ENCODE measurements around the gene FAF1.

Gene FAF1

DNA sequence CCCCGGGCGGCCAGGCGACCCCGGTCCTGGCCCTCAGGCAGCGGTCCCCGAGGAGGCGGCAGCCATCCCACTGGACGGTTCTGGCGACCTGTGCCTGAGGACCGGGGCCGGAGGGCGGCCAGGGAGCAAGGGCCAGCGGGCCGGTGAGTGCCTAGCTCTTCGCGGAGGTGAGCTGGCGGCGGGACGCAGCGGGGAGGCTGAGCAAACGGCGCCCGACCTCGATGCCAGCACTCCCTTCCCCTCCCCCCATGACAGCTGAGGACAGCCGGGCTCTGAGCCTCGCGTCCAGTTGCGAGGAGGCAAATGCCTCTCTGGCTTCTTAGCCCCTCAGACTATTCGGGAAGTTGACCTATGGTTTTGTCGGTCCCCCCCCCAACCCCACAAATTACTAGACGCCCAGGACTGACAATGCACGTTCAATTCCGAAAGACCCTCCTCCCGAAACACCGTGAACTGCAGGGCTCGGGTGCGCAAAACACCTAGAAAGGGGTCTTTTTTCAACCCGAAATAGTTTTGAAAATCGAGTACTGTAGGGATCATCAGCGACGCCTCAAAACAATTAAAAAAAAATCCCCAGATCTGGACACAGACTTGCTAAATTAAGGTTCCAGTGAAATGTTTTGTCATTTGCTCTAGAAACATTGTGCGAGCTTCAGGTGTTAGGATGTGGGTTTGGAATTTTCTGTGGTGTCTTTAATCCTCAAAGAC, 18.2 kb upstream of the FAF1 start:
- DNase-seq: peak in 2 of 5 experiments; percentile 13 to 26

DNA sequence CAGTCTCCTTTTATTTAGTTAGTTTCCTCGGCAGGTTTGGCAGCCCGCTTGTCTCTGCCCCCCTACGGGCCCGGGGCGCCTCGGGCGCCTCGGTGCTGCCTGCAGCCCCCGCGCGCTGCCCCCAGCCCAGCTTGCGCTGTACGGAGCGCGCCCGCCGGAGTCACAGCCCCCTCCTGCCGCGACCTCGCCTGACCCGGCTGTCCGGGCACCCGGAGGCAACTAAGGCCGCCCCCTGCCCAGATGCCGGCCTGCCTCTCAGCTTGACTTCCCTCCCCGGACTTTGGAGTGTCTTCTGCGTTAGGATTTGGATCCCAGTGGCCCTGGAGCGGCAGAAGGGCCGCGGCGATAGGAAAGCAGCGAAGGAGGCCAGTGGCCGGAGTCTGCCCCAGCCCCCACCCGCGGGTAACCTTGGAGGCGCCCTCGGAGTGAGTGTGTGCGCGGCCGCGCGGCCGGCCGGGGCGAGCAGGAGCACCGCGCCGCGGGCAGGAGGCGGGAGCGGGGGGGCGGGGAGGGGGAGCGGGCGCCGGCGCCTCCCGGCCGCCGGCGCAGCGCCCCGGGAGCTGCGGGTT, 17.6 kb upstream of the FAF1 start:
- peak in 1 of 5 experiments; percentile 13 for DNase-seq

DNA sequence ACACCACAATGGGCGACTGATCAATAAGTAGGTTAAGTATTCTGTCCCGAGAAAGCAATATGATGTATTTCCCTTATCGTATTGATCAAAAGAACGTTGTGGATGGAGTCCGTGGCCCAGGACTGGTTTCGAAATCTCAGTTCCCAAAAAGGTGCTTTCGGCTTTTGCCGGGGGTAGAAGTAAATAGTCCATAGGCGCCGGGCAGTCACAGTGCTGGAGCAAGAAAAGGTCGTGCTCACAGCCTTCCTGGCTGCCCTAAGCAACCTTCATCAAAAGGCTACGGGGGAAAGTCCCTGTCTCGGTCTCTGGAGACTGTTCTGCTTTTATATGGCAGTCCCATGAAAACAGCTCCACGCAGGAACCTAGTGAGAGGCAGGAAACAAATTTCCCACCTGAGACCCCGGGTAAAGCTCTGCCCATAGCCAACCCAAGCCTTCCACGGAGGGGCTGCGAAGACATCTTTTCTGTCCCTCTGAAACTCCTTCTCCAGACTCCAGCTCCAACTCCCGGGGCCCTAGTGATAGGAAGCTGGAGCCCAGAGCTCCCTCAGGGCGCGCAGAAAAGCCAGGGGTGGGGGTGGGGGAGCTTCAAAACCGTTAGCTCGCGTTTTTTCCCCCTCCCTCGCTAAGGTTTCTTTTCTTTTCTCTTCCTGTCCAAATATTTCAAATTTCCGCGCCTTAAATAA, 17.0 kb upstream of the FAF1 start:
- DNase-seq: peak in 2 of 5 experiments; percentile 21 to 35

DNA sequence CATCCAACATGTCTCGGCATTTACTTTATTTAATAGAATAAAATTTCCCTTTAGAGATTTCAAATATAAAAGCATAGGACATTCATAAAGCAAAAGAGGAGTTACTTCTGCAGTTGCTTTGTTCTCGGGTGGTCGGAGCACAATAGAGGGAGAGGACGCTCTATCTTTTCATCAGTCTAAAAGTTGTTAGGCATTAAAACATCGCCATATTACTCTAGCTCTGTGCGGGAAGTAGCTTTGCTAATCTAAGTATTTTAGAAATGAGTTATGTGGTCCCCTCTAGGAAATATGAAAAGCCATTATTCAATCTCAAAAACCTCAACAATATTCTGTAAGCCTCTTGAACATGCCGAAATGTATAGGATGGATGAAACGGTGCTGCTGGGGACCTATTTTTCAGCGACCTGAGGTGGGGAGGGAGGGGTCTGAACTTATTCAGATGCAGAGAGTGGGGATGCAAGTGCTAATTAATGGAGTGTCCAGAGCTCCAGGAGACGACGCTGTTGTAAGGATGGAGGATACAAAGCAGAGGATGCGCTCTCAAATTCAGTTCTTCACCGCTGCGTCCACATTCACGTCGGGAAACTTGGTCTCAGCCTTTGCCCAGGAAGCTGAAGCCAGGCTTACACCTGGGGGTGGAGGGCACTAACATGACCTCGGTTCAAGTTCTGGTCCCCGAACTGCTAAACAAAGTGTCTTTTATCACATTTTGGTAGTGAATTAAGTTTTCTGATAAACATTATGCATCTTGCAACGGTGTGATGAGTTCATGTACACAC, 16.2 kb upstream of the FAF1 start:
- DNase-seq: peak in 1 of 5 experiments; percentile 35

- DNase-seq: no peak
Observed at GRCh38 chr1:50975436-50975835, 15.4 kb upstream of the FAF1 start.

DNA sequence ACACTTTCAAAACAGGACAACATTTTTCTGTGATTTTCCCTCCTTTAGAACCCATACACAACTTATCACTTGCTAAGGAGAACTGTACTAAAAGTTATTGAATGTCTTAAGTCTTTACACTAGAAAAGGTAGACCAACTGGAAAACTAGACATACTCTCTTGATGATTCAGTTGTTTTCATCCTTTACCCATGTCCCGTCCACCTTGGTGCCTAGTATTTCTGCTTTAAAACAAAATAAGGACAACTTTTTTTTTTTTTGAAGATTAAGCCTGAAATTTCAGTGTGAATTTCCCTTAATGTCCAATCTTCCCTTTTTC, 14.5 kb upstream of the FAF1 start:
- DNase-seq: no peak

DNA sequence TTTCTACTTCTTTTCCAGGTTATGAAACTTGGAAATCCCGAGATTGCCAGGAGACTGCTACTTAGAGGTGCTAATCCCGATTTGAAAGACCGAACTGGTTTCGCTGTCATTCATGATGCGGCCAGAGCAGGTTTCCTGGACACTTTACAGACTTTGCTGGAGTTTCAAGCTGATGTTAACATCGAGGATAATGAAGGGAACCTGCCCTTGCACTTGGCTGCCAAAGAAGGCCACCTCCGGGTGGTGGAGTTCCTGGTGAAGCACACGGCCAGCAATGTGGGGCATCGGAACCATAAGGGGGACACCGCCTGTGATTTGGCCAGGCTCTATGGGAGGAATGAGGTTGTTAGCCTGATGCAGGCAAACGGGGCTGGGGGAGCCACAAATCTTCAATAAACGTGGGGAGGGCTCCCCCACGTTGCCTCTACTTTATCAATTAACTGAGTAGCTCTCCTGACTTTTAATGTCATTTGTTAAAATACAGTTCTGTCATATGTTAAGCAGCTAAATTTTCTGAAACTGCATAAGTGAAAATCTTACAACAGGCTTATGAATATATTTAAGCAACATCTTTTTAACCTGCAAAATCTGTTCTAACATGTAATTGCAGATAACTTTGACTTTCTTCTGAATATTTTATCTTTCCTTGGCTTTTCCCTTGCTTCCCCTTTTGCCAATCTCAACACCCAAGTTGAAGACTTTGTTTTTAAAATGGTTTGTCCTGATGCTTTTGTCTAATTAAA, 14.0 kb upstream of the FAF1 start:
- DNase-seq: no peak

DNA sequence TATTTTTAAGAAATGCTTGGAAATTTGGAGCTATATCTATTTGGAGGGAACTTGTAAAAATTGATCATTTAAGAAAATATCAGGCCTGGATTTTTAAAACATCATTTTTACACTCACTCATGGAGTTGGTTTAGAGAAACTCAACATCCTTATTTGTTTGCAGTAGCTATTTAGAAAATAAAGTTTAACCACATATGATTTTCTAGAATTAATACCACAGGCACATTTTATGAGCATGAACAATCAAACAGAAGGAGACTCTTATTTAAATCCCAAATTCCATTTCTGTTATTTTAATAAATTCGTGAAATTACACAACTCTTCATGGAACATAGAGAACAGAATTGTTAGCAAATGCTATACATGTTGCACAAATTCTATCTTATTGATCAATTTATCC, 13.2 kb upstream of the FAF1 start:
- DNase-seq: no peak

GRCh38 chr1:50972766-50973165, 12.7 kb upstream of the FAF1 start:
- no peak for DNase-seq

DNA sequence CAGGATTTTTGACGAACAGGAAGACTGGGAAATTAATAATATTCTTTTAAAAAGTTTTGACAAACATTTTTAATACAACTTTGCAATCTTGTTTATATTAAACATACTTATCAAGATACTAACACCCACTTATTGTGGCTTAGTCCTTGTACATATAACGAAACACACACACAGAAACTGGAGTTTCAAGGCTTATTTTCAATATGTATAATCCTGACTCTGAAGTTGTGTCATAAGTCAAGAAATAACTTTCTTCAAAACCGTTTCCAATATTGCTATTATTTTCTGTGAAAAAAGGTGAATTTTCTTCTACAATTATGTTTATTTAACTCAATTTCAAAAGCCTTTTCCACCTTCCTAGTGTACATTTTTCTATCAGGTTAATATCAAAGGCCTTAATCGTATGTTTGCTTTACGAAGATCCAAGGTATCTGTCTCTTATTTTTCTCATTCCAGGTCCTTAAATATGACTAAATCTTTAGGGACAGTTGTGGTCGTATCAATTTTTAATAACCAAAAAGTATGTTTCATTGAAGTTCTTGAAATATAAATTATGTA, 11.8 kb upstream of the FAF1 start:
- DNase-seq: peak in 1 of 5 experiments; percentile 23

GRCh38 chr1:50970931-50971582, 11.0 kb upstream of the FAF1 start:
- no peak for DNase-seq

GRCh38 chr1:50970509-50970887, 10.4 kb upstream of the FAF1 start:
- DNase-seq: no peak

GRCh38 chr1:50969611-50970508, 9.8 kb upstream of the FAF1 start, which contains the start of gene CDKN2C:
TSS of gene CDKN2C (plus strand) at chr1:50970245. CDS start at chr1:50970369, 124 bp downstream.
- DNase-seq: peak in 4 of 5 experiments; percentile 20 to 71 (median 52)

DNA sequence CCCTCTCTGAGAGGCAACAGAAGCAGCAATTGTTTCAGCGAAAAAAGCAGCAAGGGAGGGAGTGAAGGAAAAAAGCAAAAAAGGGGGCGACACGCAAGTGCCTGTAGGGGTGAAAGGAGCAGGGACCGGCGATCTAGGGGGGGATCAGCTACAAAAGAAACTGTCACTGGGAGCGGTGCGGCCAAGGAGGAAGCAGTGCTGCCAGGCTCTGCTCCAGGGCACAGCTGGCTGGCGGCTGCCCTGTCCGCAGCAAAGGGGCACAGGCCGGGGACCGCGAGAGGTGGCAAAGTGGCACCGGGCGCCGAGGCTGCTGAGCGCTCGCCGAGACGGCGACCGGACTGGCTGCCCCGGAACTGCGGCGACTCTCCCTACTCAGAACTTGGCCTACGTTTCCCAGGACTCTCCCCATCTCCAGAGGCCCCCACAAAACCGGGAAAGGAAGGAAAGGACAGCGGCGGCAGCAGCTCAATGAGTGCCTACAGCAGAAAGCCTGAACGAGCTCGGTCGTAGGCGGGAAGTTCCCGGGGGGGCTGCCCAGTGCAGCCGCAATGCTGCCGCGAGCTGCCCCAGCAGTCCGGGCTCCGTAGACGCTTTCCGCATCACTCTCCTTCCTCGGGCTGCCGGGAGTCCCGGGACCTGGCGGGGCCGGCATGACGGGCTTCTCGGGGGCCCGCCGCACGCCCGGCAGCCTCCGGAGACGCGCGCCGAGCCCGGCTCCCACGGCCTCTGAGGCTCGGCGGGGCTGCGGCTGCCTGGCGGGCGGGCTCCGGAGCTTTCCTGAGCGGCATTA, 8.9 kb upstream of the FAF1 start:
- peak; percentile 19 to 53 (median 41) for DNase-seq

GRCh38 chr1:50968158-50968820, 8.2 kb upstream of the FAF1 start:
- peak; percentile 60 to 91 (median 78) for DNase-seq

GRCh38 chr1:50967416-50968157, 7.5 kb upstream of the FAF1 start:
- no peak for DNase-seq

DNA sequence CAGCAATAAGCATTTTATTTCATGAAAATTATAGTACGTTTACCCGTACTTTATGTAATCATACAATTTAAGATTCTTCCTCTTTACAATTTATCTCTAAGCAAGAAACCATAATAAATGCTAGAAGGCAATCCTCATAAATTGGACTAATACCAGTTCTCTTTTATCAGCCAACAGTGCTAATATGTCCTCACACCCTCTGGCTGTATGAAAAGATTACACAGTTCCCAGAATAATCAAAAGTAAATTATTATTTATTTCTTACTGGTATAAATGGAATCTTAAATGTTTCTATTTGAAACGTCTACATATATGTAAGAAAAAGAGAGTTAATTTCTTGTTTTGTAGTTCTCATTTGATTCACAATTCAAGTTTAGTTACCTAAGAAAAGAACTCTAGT, 6.9 kb upstream of the FAF1 start:
- DNase-seq: no peak

- no peak for DNase-seq
Observed at GRCh38 chr1:50964863-50965262, 4.8 kb upstream of the FAF1 start.
